ENCODE measurements around the gene VLDLR. TPM values are rescaled to one million over a fixed set of nuclear protein-coding genes. Genes with fewer than 3 reads are reported as not detected.

Gene VLDLR
- total RNA-seq, 1 donor from 2014 or later = 28.5 TPM

GRCh38 chr9:2602704-2603116 lies 18.9 kb upstream of the VLDLR start:
- no peak overlapping the region for H3K4me3 ChIP-seq (ENCODE audit: low read depth, low read length)
- no peaks in the 10 kb centered on the region for H3K36me3 ChIP-seq (ENCODE audit: control insufficient read depth, insufficient read depth, low read length)
- H3K27me3 ChIP-seq (ENCODE audit: control insufficient read depth, insufficient read depth, low read length) = no peaks in the 10 kb centered on the region
- no peak for TF ChIP-seq CTCF (IDR thresholded peaks at IDR 0.05; ENCODE audit: insufficient read depth, low read length, poor library complexity, severe bottlenecking)
- DNase-seq (ENCODE audit: low read depth) = no peak

GRCh38 chr9:2603621-2604020 lies 18.0 kb upstream of the VLDLR start:
- no peak overlapping the region for H3K4me3 ChIP-seq (ENCODE audit: low read depth, low read length)
- DNase-seq (ENCODE audit: low read depth) = no peak
- no peak for TF ChIP-seq CTCF (IDR thresholded peaks at IDR 0.05; ENCODE audit: insufficient read depth, low read length, poor library complexity, severe bottlenecking)
- no peaks in the 10 kb centered on the region for H3K27me3 ChIP-seq (ENCODE audit: control insufficient read depth, insufficient read depth, low read length)
- H3K36me3 ChIP-seq (ENCODE audit: control insufficient read depth, insufficient read depth, low read length) = no peaks in the 10 kb centered on the region

GRCh38 chr9:2605246-2605645 lies 16.3 kb upstream of the VLDLR start:
- TF ChIP-seq CTCF (IDR thresholded peaks at IDR 0.05; ENCODE audit: insufficient read depth, low read length, poor library complexity, severe bottlenecking) = no peak
- Histone ChIP-seq H3K4me3 (ENCODE audit: low read depth, low read length) (no peak overlapping the region), H3K27me3 (ENCODE audit: control insufficient read depth, insufficient read depth, low read length) (no peaks in the 10 kb centered on the region), H3K36me3 (ENCODE audit: control insufficient read depth, insufficient read depth, low read length) (no peaks in the 10 kb centered on the region)
- DNase-seq (ENCODE audit: low read depth) = no peak

- no peak overlapping the region for H3K4me3 ChIP-seq (ENCODE audit: low read depth, low read length)
- no peaks in the 10 kb centered on the region for H3K36me3 ChIP-seq (ENCODE audit: control insufficient read depth, insufficient read depth, low read length)
- no peak for TF ChIP-seq CTCF (IDR thresholded peaks at IDR 0.05; ENCODE audit: insufficient read depth, low read length, poor library complexity, severe bottlenecking)
- no peak for DNase-seq (ENCODE audit: low read depth)
- no peaks in the 10 kb centered on the region for H3K27me3 ChIP-seq (ENCODE audit: control insufficient read depth, insufficient read depth, low read length)
Measured at GRCh38 chr9:2608276-2608675, 13.3 kb upstream of the VLDLR start.

- no peak for DNase-seq (ENCODE audit: low read depth)
- Histone ChIP-seq H3K4me3 (ENCODE audit: low read depth, low read length) (no peak overlapping the region), H3K36me3 (ENCODE audit: control insufficient read depth, insufficient read depth, low read length) (no peaks in the 10 kb centered on the region), H3K27me3 (ENCODE audit: control insufficient read depth, insufficient read depth, low read length) (no peaks in the 10 kb centered on the region)
- TF ChIP-seq CTCF (IDR thresholded peaks at IDR 0.05; ENCODE audit: insufficient read depth, low read length, poor library complexity, severe bottlenecking) = no peak
Measured at GRCh38 chr9:2610985-2611384, 10.6 kb upstream of the VLDLR start.

- Histone ChIP-seq H3K27me3 (ENCODE audit: control insufficient read depth, insufficient read depth, low read length) (no peaks in the 10 kb centered on the region), H3K36me3 (ENCODE audit: control insufficient read depth, insufficient read depth, low read length) (no peaks in the 10 kb centered on the region), H3K4me3 (ENCODE audit: low read depth, low read length) (no peak overlapping the region)
- TF ChIP-seq CTCF (IDR thresholded peaks at IDR 0.05; ENCODE audit: insufficient read depth, low read length, poor library complexity, severe bottlenecking) = no peak
- DNase-seq (ENCODE audit: low read depth) = no peak
Measured at GRCh38 chr9:2611961-2612360, 9.6 kb upstream of the VLDLR start.
